HepG2 (cell line): ENCODE data around the gene SLC16A3. TPM values are rescaled to one million over a fixed set of nuclear protein-coding genes. Genes with fewer than 3 reads are reported as not detected.

Experiments
- DR1 ChIP-seq: sonication (generic); formaldehyde crosslinking; IDR thresholded peaks from 2 replicates; pipeline ENCODE4 v1.8.0; 2021; ENCODE audit warnings: mild to moderate bottlenecking, missing genetic modification reagents, inconsistent platforms
- ELF1 ChIP-seq: sonication (generic); formaldehyde crosslinking; IDR thresholded peaks from 2 replicates; pipeline ENCODE4 v1.4.0; 2020; ENCODE audit warnings: missing genetic modification reagents
- ELF3 ChIP-seq: IDR thresholded peaks from 2 replicates; pipeline ENCODE4 v1.6.1; 2016; ENCODE audit warnings: missing genetic modification reagents, missing compliant biosample characterization
- ELK4 ChIP-seq: sonication (generic); formaldehyde crosslinking; IDR thresholded peaks from 2 replicates; pipeline ENCODE4 v1.9.0; 2021; ENCODE audit warnings: missing genetic modification reagents, borderline replicate concordance
- FOXJ3 ChIP-seq: sonication (generic); formaldehyde crosslinking; IDR thresholded peaks from 2 replicates; pipeline ENCODE4 v1.4.0; 2020; ENCODE audit warnings: missing genetic modification reagents, mild to moderate bottlenecking, borderline replicate concordance
- ZNF230 ChIP-seq: sonication (generic); formaldehyde crosslinking; IDR thresholded peaks from 2 replicates; pipeline ENCODE4 v1.4.0; 2020; ENCODE audit warnings: mild to moderate bottlenecking, missing genetic modification reagents
- ZNF274 ChIP-seq: sonication (generic); formaldehyde crosslinking; IDR thresholded peaks from 2 replicates; pipeline ENCODE4 v1.5.1; 2020; ENCODE audit warnings: mild to moderate bottlenecking, missing genetic modification reagents
- ZNF33A ChIP-seq: sonication (generic); formaldehyde crosslinking; IDR thresholded peaks from 2 replicates; pipeline ENCODE4 v1.5.1; 2020; ENCODE audit warnings: missing genetic modification reagents, mild to moderate bottlenecking, moderate library complexity, borderline replicate concordance
- ZNF343 ChIP-seq: sonication (generic); formaldehyde crosslinking; IDR thresholded peaks from 2 replicates; pipeline ENCODE4 v1.4.0; 2020; ENCODE audit warnings: mild to moderate bottlenecking, missing genetic modification reagents
- ZNF383 ChIP-seq: sonication (generic); formaldehyde crosslinking; IDR thresholded peaks from 2 replicates; pipeline ENCODE4 v1.4.0; 2020; ENCODE audit warnings: missing genetic modification reagents, mild to moderate bottlenecking, borderline replicate concordance
- ZNF432 ChIP-seq: sonication (generic); formaldehyde crosslinking; IDR thresholded peaks from 2 replicates; pipeline ENCODE4 v1.5.0; 2020; ENCODE audit warnings: missing genetic modification reagents, mild to moderate bottlenecking, borderline replicate concordance
- ZNF530 ChIP-seq: sonication (generic); formaldehyde crosslinking; IDR thresholded peaks from 2 replicates; pipeline ENCODE4 v1.5.0; 2020; ENCODE audit warnings: low read depth, mild to moderate bottlenecking, missing genetic modification reagents
- polyA plus RNA-seq, 8 experiments: library from polyadenylated mRNA; depleted of rRNA in 3 of 8; stranded (reverse) in 7 of 8; unstranded in 1 of 8; fragments of >200 nt; fragmentation: Illumina TruSeq in 4 of 8; extraction: Trizol in 4 of 8; gene quantifications; 2 replicates each; pipeline versions ENCODE4 v1.2.1 to v1.2.3, GENCODE V29; 2011 to 2016; ENCODE audit warnings: low read depth in 4 of 8, missing spikeins in 1 of 8, mixed read lengths in 1 of 8; ENCODE audit not compliant: insufficient read depth in 1 of 8
- total RNA-seq, 5 experiments: library from RNA; depleted of rRNA; stranded (reverse); fragments of >200 nt; fragmentation: Illumina TruSeq; extraction: Trizol; gene quantifications; 2 replicates each; pipeline ENCODE4 v1.2.3, GENCODE V29; 2016; ENCODE audit warnings: low read depth in 1 of 5
- TF ChIP-seq, protein P1 (sequence below): sonication (generic); formaldehyde crosslinking; IDR thresholded peaks from one replicate; pipeline ENCODE4 v1.5.1; 2020; ENCODE audit warnings: mild to moderate bottlenecking, missing genetic modification reagents; ENCODE audit errors: not compliant biosample characterization
- TF ChIP-seq, protein P2 (sequence below): sonication (generic); formaldehyde crosslinking; IDR thresholded peaks from 2 replicates; pipeline ENCODE4 v1.8.0; 2022; ENCODE audit warnings: missing genetic modification reagents, low read depth, mild to moderate bottlenecking, borderline replicate concordance
- TF ChIP-seq, protein P3 (sequence below): sonication (generic); formaldehyde crosslinking; IDR thresholded peaks from 2 replicates; pipeline ENCODE4 v1.5.0; 2020; ENCODE audit warnings: missing genetic modification reagents
- TF ChIP-seq, protein P4 (sequence below): sonication (generic); formaldehyde crosslinking; IDR thresholded peaks from 2 replicates; pipeline ENCODE4 v1.5.0; 2020; ENCODE audit warnings: missing genetic modification reagents, mild to moderate bottlenecking, borderline replicate concordance

SLC16A3 gene
- total and polyA plus RNA-seq, 2 of the 13 experiments (the other 11 are each of a cell fraction or from before 2014, with no cell fraction given) = 242 to 349 TPM

DNA sequence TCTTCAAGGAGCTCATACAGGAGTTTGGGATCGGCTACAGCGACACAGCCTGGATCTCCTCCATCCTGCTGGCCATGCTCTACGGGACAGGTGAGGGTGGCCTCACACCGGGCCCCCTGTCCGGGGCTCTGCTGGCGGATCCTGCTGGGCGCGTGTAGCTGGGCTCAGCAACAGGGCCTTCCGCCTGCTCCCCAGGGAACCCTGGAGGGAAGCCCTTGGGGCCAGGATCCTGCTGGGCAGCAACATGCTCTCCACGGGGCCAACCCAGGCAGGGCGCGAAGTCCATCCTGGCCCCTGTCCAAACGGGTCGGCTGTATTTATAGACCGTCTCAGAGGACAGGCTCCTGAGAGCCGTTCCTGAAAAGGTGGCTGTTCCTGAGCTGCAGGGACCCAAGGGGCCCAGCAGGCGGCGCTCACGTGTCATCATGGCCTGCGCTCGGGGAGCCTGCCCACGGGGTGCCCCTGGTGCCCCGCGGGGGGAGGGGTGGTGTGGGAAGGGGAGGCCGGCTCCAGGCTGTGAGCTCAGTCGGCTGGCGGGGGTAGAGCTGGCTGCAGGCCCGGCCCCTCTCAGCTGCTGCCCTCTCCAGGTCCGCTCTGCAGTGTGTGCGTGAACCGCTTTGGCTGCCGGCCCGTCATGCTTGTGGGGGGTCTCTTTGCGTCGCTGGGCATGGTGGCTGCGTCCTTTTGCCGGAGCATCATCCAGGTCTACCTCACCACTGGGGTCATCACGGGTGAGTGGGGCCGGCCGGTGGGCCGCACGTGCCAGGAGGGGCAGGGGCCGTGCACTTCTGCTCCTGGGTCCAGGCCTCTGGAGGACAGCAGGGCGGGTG lies 7.5 kb downstream of the SLC16A3 start (continued):
- TF ChIP-seq ZNF530 (CRISPR knock-in tag) (0 out of 2 replicates have a peak, but pooled peaks have one; percentile 86), ZNF343 (CRISPR knock-in tag) (peak; percentile 98), DR1 (CRISPR knock-in tag) (peak; percentile 87), ZNF274 (peak; percentile 49; the same call in 1 of the 2 replicates), ZNF432 (CRISPR knock-in tag) (no peak), ZNF230 (CRISPR knock-in tag) (peak; percentile 94), ZNF33A (no peak), ELF1 (peak; percentile 70), ELK4 (no peak), ELF3 (CRISPR knock-in tag) (peak; percentile 84), FOXJ3 (CRISPR knock-in tag) (peak; percentile 90), ZNF383 (CRISPR knock-in tag) (no peak)
- TF ChIP-seq, protein P1, sequence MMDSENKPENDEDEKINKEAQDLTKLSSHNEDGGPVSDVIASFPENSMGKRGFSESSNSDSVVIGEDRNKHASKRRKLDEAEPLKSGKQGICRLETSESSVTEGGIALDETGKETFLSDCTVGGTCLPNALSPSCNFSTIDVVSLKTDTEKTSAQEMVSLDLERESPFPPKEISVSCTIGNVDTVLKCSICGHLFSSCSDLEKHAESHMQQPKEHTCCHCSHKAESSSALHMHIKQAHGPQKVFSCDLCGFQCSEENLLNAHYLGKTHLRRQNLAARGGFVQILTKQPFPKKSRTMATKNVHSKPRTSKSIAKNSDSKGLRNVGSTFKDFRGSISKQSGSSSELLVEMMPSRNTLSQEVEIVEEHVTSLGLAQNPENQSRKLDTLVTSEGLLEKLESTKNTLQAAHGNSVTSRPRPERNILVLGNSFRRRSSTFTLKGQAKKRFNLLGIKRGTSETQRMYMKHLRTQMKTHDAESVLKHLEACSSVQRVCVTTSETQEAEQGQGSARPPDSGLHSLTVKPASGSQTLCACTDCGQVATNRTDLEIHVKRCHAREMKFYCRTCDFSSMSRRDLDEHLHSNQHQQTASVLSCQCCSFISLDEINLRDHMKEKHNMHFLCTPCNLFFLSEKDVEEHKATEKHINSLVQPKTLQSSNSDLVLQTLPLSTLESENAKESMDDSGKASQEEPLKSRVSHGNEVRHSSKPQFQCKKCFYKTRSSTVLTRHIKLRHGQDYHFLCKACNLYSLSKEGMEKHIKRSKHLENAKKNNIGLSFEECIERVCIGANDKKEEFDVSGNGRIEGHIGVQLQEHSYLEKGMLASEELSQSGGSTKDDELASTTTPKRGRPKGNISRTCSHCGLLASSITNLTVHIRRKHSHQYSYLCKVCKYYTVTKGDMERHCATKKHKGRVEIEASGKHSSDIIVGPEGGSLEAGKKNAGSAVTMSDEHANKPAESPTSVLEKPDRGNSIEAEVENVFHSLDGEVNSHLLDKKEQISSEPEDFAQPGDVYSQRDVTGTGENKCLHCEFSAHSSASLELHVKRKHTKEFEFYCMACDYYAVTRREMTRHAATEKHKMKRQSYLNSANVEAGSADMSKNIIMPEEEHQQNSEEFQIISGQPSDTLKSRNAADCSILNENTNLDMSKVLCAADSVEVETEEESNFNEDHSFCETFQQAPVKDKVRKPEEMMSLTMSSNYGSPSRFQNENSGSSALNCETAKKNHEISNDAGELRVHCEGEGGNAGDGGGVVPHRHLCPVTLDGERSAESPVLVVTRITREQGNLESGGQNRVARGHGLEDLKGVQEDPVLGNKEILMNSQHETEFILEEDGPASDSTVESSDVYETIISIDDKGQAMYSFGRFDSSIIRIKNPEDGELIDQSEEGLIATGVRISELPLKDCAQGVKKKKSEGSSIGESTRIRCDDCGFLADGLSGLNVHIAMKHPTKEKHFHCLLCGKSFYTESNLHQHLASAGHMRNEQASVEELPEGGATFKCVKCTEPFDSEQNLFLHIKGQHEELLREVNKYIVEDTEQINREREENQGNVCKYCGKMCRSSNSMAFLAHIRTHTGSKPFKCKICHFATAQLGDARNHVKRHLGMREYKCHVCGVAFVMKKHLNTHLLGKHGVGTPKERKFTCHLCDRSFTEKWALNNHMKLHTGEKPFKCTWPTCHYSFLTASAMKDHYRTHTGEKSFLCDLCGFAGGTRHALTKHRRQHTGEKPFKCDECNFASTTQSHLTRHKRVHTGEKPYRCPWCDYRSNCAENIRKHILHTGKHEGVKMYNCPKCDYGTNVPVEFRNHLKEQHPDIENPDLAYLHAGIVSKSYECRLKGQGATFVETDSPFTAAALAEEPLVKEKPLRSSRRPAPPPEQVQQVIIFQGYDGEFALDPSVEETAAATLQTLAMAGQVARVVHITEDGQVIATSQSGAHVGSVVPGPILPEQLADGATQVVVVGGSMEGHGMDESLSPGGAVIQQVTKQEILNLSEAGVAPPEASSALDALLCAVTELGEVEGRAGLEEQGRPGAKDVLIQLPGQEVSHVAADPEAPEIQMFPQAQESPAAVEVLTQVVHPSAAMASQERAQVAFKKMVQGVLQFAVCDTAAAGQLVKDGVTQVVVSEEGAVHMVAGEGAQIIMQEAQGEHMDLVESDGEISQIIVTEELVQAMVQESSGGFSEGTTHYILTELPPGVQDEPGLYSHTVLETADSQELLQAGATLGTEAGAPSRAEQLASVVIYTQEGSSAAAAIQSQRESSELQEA = peak; percentile 72
- TF ChIP-seq, protein P2, sequence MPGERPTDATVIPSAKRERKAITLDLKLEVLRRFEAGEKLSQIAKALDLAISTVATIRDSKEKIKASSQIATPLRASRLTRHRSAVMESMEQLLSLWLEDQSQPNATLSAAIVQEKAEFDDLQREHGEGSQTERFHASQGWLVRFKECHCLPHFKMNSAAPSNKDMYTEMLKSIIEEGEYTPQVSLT (CRISPR knock-in tag) = peak; percentile 97; the same call in 1 of the 2 replicates
- TF ChIP-seq, protein P3, sequence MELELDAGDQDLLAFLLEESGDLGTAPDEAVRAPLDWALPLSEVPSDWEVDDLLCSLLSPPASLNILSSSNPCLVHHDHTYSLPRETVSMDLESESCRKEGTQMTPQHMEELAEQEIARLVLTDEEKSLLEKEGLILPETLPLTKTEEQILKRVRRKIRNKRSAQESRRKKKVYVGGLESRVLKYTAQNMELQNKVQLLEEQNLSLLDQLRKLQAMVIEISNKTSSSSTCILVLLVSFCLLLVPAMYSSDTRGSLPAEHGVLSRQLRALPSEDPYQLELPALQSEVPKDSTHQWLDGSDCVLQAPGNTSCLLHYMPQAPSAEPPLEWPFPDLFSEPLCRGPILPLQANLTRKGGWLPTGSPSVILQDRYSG = peak; percentile 99
- TF ChIP-seq, protein P4, sequence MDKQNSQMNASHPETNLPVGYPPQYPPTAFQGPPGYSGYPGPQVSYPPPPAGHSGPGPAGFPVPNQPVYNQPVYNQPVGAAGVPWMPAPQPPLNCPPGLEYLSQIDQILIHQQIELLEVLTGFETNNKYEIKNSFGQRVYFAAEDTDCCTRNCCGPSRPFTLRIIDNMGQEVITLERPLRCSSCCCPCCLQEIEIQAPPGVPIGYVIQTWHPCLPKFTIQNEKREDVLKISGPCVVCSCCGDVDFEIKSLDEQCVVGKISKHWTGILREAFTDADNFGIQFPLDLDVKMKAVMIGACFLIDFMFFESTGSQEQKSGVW (CRISPR knock-in tag) = peak; percentile 78; the same call in 1 of the 2 replicates
